Measurements from ENCODE around the gene PELI2. TPM values are rescaled to one million over a fixed set of nuclear protein-coding genes. Genes with fewer than 3 reads are reported as not detected.
A peak's percentile ranks its signal among the peaks of the same experiment; 100 is the strongest.

PELI2 gene, protein sequence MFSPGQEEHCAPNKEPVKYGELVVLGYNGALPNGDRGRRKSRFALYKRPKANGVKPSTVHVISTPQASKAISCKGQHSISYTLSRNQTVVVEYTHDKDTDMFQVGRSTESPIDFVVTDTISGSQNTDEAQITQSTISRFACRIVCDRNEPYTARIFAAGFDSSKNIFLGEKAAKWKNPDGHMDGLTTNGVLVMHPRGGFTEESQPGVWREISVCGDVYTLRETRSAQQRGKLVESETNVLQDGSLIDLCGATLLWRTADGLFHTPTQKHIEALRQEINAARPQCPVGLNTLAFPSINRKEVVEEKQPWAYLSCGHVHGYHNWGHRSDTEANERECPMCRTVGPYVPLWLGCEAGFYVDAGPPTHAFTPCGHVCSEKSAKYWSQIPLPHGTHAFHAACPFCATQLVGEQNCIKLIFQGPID
- total RNA-seq, result 17.1 TPM

DNA sequence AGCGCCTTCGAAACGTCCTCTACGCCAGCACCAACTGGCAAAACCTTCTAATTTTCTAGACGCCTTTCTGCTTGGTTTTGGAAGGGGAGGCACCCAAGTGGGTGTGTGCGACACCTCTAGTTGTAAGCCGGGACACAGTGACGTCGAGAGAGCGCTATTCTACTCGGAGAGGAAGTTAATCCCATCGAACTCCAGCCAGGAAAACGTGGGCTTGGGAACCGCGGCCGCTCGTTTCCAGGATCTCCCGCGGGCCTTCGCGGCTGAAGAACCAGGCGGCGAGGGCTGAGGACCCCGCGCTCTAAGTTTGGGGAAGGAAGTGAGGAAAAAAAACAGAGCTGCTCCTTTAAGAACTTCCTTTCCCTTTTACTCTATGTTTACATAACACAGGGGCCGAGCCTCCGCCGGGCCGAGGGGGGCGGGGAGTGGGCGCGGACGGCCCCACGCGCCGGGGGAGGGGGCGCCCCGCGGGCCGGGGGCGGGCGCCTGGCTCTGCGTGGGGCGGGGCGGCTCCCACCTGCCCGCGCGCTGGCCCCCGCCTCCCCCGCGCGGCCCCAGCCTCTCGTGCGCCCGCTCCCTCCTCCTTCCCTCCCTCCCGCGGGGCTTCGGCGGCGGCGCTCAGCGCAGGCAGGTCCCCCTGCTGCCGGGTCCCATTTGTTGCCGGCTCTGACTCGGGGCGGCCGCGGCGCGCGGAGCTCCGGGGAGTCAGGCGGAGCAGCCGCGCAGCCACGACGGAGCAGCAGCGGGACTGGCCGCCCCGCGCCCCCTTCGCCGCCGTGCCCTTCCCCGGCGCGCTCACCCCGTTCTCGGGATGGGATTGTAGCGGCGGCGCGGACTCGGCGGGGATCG is at the start of gene PELI2:
Gene PELI2 (plus strand): TSS at position 647 of the 846 bp plus-strand sequence. CDS start 250 bp downstream, outside the sequence.
- Histone ChIP-seq H3K27ac (peak within 1 kb of the TSS; percentile 90 to 99), H3K36me3 (no peaks in the 10 kb centered on the region), H3K4me3 (peak within 1 kb of the TSS; percentile 100), H3K4me1 (peaks cover 0 to 18% of the 10 kb centered on the region in 2 donors), H3K27me3 (no peaks in the 10 kb centered on the region), H3K9me3 (no peaks in the 10 kb centered on the region)
- TF ChIP-seq, protein P1, sequence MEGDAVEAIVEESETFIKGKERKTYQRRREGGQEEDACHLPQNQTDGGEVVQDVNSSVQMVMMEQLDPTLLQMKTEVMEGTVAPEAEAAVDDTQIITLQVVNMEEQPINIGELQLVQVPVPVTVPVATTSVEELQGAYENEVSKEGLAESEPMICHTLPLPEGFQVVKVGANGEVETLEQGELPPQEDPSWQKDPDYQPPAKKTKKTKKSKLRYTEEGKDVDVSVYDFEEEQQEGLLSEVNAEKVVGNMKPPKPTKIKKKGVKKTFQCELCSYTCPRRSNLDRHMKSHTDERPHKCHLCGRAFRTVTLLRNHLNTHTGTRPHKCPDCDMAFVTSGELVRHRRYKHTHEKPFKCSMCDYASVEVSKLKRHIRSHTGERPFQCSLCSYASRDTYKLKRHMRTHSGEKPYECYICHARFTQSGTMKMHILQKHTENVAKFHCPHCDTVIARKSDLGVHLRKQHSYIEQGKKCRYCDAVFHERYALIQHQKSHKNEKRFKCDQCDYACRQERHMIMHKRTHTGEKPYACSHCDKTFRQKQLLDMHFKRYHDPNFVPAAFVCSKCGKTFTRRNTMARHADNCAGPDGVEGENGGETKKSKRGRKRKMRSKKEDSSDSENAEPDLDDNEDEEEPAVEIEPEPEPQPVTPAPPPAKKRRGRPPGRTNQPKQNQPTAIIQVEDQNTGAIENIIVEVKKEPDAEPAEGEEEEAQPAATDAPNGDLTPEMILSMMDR (IDR thresholded peaks at IDR 0.05), result peak in 1 of 3 experiments; percentile 52
- DNase-seq (ENCODE audit: low spot score in 2 of 2), result peak in 1 of 2 donors; percentile 85
- intact Hi-C loops (cut with DNase I), result loop anchor here (2.0 to 10.0 kb wide), 5 partner anchors 154 to 536 kb away; partner anchors contain the start of gene KTN1

DNA sequence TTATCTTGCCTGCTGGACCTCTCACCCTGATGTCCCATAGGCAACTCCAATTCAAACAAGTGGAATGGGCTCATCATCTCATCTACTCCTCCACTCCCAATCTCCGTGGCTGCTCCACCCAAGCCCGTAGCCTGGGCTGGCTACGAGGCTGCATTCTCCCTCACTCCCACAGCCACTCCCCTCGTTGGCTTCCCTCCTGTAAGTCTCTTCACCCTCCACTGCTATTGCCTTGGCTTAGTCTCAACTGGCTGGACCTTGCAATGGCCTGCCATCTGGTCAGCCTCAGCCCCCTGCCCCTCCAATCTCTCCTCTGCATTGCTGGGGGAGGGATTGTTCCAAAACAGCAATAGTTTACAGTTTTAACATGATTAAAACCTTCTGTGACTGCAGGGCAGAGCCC is 44.4 kb upstream of the PELI2 start:
- intact Hi-C loops (cut with DNase I), result no loop called here

DNA sequence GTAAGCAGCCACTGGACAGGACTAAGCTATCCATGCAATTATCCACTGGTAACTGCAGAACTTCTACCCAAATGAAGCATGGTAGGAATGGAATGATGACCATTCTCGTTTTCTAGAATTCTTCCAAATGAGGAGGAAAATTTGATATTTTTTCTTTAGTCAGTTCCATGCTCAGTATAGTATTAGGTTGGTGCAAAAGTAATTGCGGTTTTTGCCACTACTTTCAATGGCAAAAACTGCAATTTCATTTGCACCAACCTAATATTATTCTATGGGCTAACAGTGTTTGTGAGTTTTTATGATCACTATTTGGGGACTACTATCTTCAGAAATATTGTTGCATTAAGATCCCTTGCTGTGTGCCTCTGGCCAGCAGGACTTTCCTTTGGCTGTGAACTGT is 42.9 kb upstream of the PELI2 start:
- Histone ChIP-seq H3K27me3 (no peaks in the 10 kb centered on the region), H3K36me3 (no peaks in the 10 kb centered on the region), H3K27ac (no peak overlapping the region), H3K9me3 (no peaks in the 10 kb centered on the region), H3K4me1 (no peaks in the 10 kb centered on the region), H3K4me3 (no peak overlapping the region)
- TF ChIP-seq, protein P1 (IDR thresholded peaks at IDR 0.05), result no peak
- no peak for DNase-seq (ENCODE audit: low spot score in 2 of 2)
- intact Hi-C loops (cut with DNase I), result no loop called here

More for the DNA sequence above, 44.4 kb upstream of the PELI2 start:
- Histone ChIP-seq H3K27ac (no peak overlapping the region), H3K36me3 (no peaks in the 10 kb centered on the region), H3K9me3 (no peaks in the 10 kb centered on the region), H3K4me1 (no peaks in the 10 kb centered on the region), H3K4me3 (no peak overlapping the region), H3K27me3 (no peaks in the 10 kb centered on the region)
- TF ChIP-seq, protein P1 (IDR thresholded peaks at IDR 0.05), result no peak
- no peak for DNase-seq (ENCODE audit: low spot score in 2 of 2)

DNA sequence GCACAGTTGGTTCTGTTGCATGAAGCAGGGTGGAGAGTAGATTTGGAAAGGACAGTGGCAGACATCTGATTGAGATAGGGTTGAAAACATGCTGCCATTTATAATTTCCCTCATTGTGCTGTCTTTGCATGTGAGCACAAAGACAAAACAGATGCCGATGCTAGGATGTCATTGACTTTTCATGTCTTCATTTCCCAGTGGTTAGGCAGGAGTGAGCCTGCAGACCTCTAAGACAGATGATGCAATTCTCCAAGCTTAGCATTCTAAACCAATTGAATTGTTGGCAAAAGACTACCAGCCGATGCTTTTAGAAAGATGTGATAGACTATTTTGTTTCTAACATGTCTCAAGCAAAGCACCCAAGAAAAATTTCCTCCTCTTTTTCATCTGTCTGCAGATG is 37.1 kb upstream of the PELI2 start:
- TF ChIP-seq, protein P1 (IDR thresholded peaks at IDR 0.05), result no peak
- intact Hi-C loops (cut with DNase I), result no loop called here
- no peaks in the 10 kb centered on the region for H3K4me1 ChIP-seq

DNA sequence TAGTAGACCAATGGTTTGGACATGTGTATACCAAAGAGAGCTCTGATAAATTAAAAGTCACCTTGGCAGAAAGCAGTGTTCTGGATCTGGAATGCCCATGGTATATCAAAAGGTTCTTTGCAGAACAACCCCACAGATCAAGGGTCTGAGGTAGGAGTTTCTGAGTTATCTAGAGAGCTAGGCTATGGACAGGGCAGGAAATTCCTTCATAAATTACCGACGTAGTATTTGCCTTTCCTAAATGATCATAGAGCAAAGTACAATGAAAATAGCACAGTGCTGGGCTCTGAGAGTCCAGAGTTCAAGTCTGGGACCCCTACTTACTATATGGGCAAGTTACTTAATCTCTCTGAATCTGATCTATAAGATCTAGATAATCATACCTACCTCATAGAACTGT is 35.3 kb upstream of the PELI2 start:
- Histone ChIP-seq H3K36me3 (no peaks in the 10 kb centered on the region), H3K4me3 (no peak overlapping the region), H3K27ac (no peak overlapping the region), H3K9me3 (no peaks in the 10 kb centered on the region), H3K27me3 (no peaks in the 10 kb centered on the region), H3K4me1 (no peaks in the 10 kb centered on the region)
- no peak for DNase-seq (ENCODE audit: low spot score in 2 of 2)
- TF ChIP-seq, protein P1 (IDR thresholded peaks at IDR 0.05), result no peak
- intact Hi-C loops (cut with DNase I), result no loop called here

More for the DNA sequence above, 37.1 kb upstream of the PELI2 start:
- no peaks in the 10 kb centered on the region for H3K27me3 ChIP-seq
- no peak overlapping the region for H3K4me3 ChIP-seq
- no peak for DNase-seq (ENCODE audit: low spot score in 2 of 2)
- H3K27ac ChIP-seq, result no peak overlapping the region
- H3K36me3 ChIP-seq, result no peaks in the 10 kb centered on the region
- no peaks in the 10 kb centered on the region for H3K9me3 ChIP-seq

All from ascending aorta (tissue), 2 donors.